ENCODE data around the gene EFTUD2. TPM values are rescaled to one million over a fixed set of nuclear protein-coding genes. Genes with fewer than 3 reads are reported as not detected.

Gene EFTUD2
- total RNA-seq, 1 donor from 2014 or later: 98.4 TPM

- no peak for DNase-seq (ENCODE audit: low read depth)
- no peaks in the 10 kb centered on the region for H3K27me3 ChIP-seq (ENCODE audit: control insufficient read depth, insufficient read depth, low read length)
- H3K4me3 ChIP-seq (ENCODE audit: low read depth, low read length): no peak overlapping the region
- no peak for TF ChIP-seq CTCF (IDR thresholded peaks at IDR 0.05; ENCODE audit: insufficient read depth, low read length, poor library complexity, severe bottlenecking)
- H3K36me3 ChIP-seq (ENCODE audit: control insufficient read depth, insufficient read depth, low read length): no peaks in the 10 kb centered on the region
Measured at GRCh38 chr17:44940768-44941167, 41.5 kb upstream of the EFTUD2 start.

- H3K27me3 ChIP-seq (ENCODE audit: control insufficient read depth, insufficient read depth, low read length): no peaks in the 10 kb centered on the region
- H3K4me3 ChIP-seq (ENCODE audit: low read depth, low read length): no peak overlapping the region
- H3K36me3 ChIP-seq (ENCODE audit: control insufficient read depth, insufficient read depth, low read length): no peaks in the 10 kb centered on the region
- no peak for TF ChIP-seq CTCF (IDR thresholded peaks at IDR 0.05; ENCODE audit: insufficient read depth, low read length, poor library complexity, severe bottlenecking)
- DNase-seq (ENCODE audit: low read depth): no peak
Measured at GRCh38 chr17:44940317-44940716, 41.1 kb upstream of the EFTUD2 start.

- DNase-seq (ENCODE audit: low read depth): no peak
Measured at GRCh38 chr17:44935116-44935515, 35.9 kb upstream of the EFTUD2 start.

GRCh38 chr17:44934745-44935105 is 35.5 kb upstream of the EFTUD2 start:
- H3K36me3 ChIP-seq (ENCODE audit: control insufficient read depth, insufficient read depth, low read length): no peaks in the 10 kb centered on the region

More at GRCh38 chr17:44935116-44935515, 35.9 kb upstream of the EFTUD2 start:
- Histone ChIP-seq H3K4me3 (ENCODE audit: low read depth, low read length) (no peak overlapping the region), H3K27me3 (ENCODE audit: control insufficient read depth, insufficient read depth, low read length) (no peaks in the 10 kb centered on the region), H3K36me3 (ENCODE audit: control insufficient read depth, insufficient read depth, low read length) (no peaks in the 10 kb centered on the region)
- TF ChIP-seq CTCF (IDR thresholded peaks at IDR 0.05; ENCODE audit: insufficient read depth, low read length, poor library complexity, severe bottlenecking): no peak

GRCh38 chr17:44933824-44934744 is 34.8 kb upstream of the EFTUD2 start:
- no peak for DNase-seq (ENCODE audit: low read depth)
- no peak overlapping the region for H3K4me3 ChIP-seq (ENCODE audit: low read depth, low read length)
- no peaks in the 10 kb centered on the region for H3K36me3 ChIP-seq (ENCODE audit: control insufficient read depth, insufficient read depth, low read length)
- H3K27me3 ChIP-seq (ENCODE audit: control insufficient read depth, insufficient read depth, low read length): no peaks in the 10 kb centered on the region
- TF ChIP-seq CTCF (IDR thresholded peaks at IDR 0.05; ENCODE audit: insufficient read depth, low read length, poor library complexity, severe bottlenecking): no peak

More at GRCh38 chr17:44934745-44935105, 35.5 kb upstream of the EFTUD2 start:
- TF ChIP-seq CTCF (IDR thresholded peaks at IDR 0.05; ENCODE audit: insufficient read depth, low read length, poor library complexity, severe bottlenecking): no peak
- no peaks in the 10 kb centered on the region for H3K27me3 ChIP-seq (ENCODE audit: control insufficient read depth, insufficient read depth, low read length)
- no peak overlapping the region for H3K4me3 ChIP-seq (ENCODE audit: low read depth, low read length)
- DNase-seq (ENCODE audit: low read depth): no peak

GRCh38 chr17:44932787-44933097 is 33.5 kb upstream of the EFTUD2 start:
- no peak overlapping the region for H3K4me3 ChIP-seq (ENCODE audit: low read depth, low read length)
- H3K36me3 ChIP-seq (ENCODE audit: control insufficient read depth, insufficient read depth, low read length): no peaks in the 10 kb centered on the region
- no peak for TF ChIP-seq CTCF (IDR thresholded peaks at IDR 0.05; ENCODE audit: insufficient read depth, low read length, poor library complexity, severe bottlenecking)
- no peak for DNase-seq (ENCODE audit: low read depth)
- no peaks in the 10 kb centered on the region for H3K27me3 ChIP-seq (ENCODE audit: control insufficient read depth, insufficient read depth, low read length)

Data from kidney epithelial cell (primary cell).